HL-60 (cell line): Measurements from ENCODE around the gene NAGLU.
A peak's percentile ranks its signal among the peaks of the same experiment; 100 is the strongest.

ENCODE experiments used
- CTCF ChIP-seq: IDR thresholded peaks from one replicate; pipeline ENCODE4 v1.5.1; 2011; ENCODE audit warnings: low read length, control low read depth, inconsistent platforms; ENCODE audit not compliant: insufficient read depth
- GABPA ChIP-seq: IDR thresholded peaks from 2 replicates; pipeline ENCODE4 v1.6.1; 2012; ENCODE audit warnings: low read depth
- POLR2AphosphoS5 ChIP-seq: IDR thresholded peaks from 2 replicates; pipeline ENCODE4 v1.6.1; 2012; ENCODE audit warnings: low read depth
- REST ChIP-seq: IDR thresholded peaks from 2 replicates; pipeline ENCODE4 v1.6.1; 2012; ENCODE audit warnings: low read depth; ENCODE audit not compliant: insufficient replicate concordance
- SPI1 ChIP-seq: IDR thresholded peaks from 2 replicates; pipeline ENCODE4 v1.6.1; 2012; ENCODE audit warnings: low read depth, mild to moderate bottlenecking, borderline replicate concordance

GRCh38 chr17:42519546-42520491 lies 16.2 kb upstream of the NAGLU start:
- no peak for TF ChIP-seq CTCF
- no peak for TF ChIP-seq SPI1
- TF ChIP-seq REST = peak; percentile 38
- no peak for TF ChIP-seq POLR2AphosphoS5
- TF ChIP-seq GABPA = no peak
